Gastroesophageal sphincter (tissue), 3 donors: ENCODE measurements around the gene ANKRD18B.
"Not testable (repeated sequence)": the region's sequence is repeated elsewhere in the genome, so short reads cannot be mapped to it uniquely, and the experiment has no call there.

Experiments used
- POLR2A ChIP-seq, 2 donors: fragments of 450-650 bp; IDR thresholded peaks; one replicate each; pipeline ENCODE4 v1.6.1; 2017; ENCODE audit warnings: antibody characterized with exemption in 2 of 2, mild to moderate bottlenecking in 2 of 2, moderate library complexity in 1 of 2
- TF ChIP-seq, protein P1 (sequence below), 4 experiments: fragments of 200-600 bp in 2 of 4; fragments of 450-650 bp in 2 of 4; sonication (generic) in 1 of 4; IDR thresholded peaks; one replicate each; pipeline ENCODE4 v1.5.1; 2017 to 2019; ENCODE audit warnings: antibody characterized with exemption in 4 of 4, mild to moderate bottlenecking in 2 of 4, moderate library complexity in 2 of 4

DNA sequence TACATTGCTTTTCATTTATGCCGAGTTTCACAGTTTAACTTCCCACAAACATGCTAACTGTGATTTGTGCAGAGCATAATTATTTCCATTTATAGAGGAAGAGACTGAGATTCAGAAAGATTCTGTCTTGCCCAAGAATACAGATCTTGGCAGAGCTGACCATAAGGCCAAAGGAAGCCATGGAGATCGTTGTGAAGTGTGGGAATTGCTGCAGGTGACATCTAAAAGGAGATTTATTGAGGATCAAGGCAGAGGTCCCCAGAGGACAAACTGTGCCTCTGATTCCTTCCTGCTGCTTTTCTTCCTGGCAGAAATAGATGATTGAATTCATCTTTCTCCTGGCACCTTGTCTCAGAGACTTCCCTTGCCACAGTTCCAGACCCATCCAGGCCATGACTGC, 88.4 kb downstream of the ANKRD18B start:
- TF ChIP-seq, protein P1, sequence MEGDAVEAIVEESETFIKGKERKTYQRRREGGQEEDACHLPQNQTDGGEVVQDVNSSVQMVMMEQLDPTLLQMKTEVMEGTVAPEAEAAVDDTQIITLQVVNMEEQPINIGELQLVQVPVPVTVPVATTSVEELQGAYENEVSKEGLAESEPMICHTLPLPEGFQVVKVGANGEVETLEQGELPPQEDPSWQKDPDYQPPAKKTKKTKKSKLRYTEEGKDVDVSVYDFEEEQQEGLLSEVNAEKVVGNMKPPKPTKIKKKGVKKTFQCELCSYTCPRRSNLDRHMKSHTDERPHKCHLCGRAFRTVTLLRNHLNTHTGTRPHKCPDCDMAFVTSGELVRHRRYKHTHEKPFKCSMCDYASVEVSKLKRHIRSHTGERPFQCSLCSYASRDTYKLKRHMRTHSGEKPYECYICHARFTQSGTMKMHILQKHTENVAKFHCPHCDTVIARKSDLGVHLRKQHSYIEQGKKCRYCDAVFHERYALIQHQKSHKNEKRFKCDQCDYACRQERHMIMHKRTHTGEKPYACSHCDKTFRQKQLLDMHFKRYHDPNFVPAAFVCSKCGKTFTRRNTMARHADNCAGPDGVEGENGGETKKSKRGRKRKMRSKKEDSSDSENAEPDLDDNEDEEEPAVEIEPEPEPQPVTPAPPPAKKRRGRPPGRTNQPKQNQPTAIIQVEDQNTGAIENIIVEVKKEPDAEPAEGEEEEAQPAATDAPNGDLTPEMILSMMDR (IDR thresholded peaks at IDR 0.05) = not testable (repeated sequence)
- not testable (repeated sequence) for TF ChIP-seq POLR2A (IDR thresholded peaks at IDR 0.05)
